Activated gamma-delta T cell treated with anti-CD3 and anti-CD28 coated beads, Interleukin-2, amount 50 U/mL, for 16 hours (primary cell): Measurements from ENCODE around the gene CTSC.
"Not testable (repeated sequence)": the region's sequence is repeated elsewhere in the genome, so short reads cannot be mapped to it uniquely, and the experiment has no call there.

ENCODE experiments used
- DNase-seq: peaks from one replicate; pipeline ENCODE4 v3.0.0-alpha.2; 2020; ENCODE audit warnings: low read depth

The CTSC gene

GRCh38 chr11:88281317-88281712 is 56.2 kb downstream of the CTSC start:
- DNase-seq, result no peak

DNA sequence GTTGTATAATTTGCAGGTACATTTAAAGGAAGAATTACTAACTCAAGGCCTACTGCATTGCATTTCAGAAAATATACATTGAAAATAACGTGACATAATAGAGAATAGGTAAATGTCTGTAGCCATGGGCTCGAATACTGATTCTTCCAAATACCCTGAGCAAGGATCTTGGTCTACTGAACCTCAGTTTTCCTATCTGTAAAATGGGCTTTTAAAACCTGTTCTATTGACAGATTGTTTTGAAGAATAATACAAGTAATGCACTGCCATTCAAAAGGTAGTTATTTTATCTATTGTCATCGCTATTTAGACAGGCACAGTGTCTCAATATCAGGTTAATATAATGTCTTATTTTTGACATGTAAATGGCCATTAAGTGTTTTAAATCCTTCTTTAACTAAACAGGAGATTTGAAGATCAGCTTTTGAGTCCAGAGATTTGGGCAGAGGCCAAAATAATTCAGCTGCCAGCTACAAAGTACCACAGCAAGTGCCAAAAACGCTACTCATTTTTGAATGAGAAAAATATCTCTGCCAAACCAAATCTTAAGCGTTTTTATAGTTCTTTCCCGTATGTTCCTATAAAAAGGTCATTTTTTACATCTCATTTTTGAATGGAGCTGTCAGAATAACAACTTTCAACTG is 56.7 kb downstream of the CTSC start:
- DNase-seq, result no peak

GRCh38 chr11:88277349-88277915 is 60.1 kb downstream of the CTSC start:
- DNase-seq, result no peak

DNA sequence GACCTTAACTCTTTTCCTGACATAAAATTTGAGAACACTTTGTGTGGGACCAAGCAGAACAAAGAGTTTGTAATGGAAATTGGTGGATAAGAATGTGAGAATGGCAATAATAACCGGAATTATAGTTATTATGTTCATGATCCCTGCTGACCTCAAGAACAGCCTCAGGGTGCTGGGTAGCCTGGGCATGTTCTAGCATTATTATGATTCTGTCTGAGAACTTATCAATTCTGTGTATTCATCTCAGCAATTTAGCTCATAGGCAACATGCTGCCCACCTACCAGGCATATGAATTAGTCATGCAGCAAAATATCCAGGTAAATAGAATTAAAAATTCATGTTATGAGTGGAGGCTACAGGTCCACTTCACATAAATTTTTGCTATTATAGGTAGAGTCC is 61.9 kb downstream of the CTSC start:
- no peak for DNase-seq

DNA sequence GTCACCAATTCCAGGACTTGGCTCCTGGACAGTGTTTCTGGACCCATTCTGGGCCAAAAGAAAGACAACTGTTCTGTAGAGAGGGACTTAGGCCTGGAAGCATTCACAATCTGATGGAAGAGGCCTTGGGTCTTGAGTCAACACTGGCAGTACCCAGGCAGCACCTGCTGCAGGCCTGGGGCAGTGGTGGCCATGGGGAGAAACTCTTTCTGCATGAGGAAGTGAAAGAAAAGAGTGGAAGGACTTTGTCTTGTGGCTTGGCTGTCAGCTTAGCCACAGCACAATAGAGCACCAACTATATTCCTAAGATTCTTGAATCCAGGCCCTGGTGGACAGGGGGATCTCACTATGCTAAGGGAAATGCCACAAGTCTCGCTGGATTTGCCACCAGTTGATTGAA is 70.6 kb downstream of the CTSC start:
- DNase-seq, result no peak

- DNase-seq, result no peak
Measured at GRCh38 chr11:88266157-88266556, 71.4 kb downstream of the CTSC start.

- DNase-seq, result no peak
Measured at GRCh38 chr11:88259431-88259830, 78.1 kb downstream of the CTSC start.

DNA sequence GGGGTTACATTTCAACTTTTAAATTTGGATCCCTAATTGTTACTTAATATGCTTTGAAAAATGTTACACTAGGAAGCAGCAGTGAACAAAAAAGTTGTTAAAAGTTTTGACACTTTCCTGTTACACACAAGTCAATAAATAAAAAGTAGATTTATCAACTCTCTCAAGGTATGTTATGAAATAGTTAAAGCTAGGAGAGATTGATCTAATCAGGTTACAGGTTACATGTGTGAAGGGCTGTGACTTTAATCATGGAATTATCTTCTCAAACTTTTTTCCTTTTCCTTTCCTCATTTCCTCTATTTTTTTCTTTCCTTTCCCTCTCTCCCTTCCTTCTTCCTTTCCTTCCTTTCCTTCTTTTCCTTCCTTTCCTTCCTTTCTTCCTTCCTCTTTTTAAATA is 85.3 kb downstream of the CTSC start:
- DNase-seq, result no peak

GRCh38 chr11:88250566-88251242 is 86.8 kb downstream of the CTSC start:
- no peak for DNase-seq

DNA sequence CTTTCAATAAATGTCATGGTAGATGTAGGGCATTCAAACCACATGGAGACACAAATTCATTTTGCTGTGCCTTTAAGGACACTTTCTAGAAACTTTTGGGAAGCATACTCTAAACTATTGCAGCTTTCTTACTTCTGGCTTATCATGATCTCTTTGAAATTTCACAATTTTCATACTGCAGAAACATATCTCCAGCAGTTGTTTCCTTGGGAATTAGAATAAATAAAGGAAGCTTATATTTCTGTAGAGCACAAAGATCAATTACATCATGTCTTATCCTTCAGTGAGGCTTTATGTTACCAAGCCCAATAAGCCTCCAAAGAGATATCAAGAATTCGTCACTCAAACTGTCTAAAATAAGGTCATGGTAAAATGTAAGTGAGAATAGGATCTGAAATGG is 87.8 kb downstream of the CTSC start:
- DNase-seq, result no peak

DNA sequence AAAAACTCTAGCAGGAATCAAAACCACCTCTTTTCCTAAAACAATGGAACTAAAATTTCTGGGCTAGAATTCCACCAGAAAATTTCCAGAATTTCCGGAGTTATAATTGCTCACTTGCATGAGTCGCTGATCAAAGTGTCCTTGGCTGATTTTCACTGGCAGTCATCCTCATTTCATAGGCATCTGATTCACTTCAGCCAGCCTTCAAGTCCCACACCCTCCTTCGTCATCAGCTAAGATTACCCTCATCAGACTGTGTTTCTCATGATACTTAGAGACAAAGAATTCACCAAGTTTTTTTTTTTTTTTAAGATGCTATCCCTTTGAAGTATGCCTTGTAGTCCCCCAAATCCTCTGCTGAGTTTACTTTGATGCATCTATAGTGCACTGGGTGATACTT is 90.8 kb downstream of the CTSC start:
- no peak for DNase-seq

GRCh38 chr11:88245576-88245975 is 92.0 kb downstream of the CTSC start:
- DNase-seq, result not testable (repeated sequence)
